SU-DHL-6 (cell line): ENCODE measurements around the gene WDR43.

Source experiments
- EZH2phosphoT487 ChIP-seq: fragments of 200-600 bp; sonication (generic), shearing (Covaris generic); conservative IDR thresholded peaks from 2 replicates; pipeline ENCODE4 v1.6.1; 2018; ENCODE audit warnings: mild to moderate bottlenecking, antibody characterized with exemption, low read length, moderate library complexity, mixed read lengths
- TF ChIP-seq, protein P1 (sequence below): fragments of 200-600 bp; sonication (generic); IDR thresholded peaks from one replicate; pipeline ENCODE4 v1.5.1; 2017; ENCODE audit warnings: antibody characterized with exemption, mild to moderate bottlenecking, low read length, moderate library complexity; ENCODE audit not compliant: insufficient read depth, poor library complexity, severe bottlenecking

DNA sequence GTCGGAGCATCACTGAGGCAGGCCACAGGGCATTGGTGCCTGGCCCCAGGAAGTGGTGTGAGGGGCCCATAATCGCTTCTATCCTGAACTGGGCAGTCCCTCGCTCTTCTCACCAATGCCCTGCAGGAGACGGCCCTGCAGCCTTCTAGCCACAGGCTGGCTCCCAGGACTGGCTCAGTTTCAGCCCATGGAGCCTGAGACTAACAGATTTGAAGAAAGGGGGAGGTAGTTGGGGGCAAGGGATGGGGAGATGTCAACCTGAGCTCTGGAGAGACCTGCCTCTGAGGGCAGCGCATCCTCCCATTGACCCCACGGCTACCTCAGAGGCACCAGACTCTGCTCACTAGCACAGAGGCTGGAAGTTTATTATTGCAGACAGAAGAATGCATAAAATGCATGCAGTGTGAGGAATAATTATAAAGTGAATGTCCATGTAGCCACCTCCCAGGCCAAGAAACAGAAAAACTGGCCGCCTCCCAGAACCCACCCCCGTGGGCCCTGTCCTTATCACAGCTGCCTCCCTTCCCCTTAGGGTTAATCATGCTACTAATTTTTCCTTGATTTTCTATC is 88.0 kb downstream of the WDR43 start:
- TF ChIP-seq, protein P1, sequence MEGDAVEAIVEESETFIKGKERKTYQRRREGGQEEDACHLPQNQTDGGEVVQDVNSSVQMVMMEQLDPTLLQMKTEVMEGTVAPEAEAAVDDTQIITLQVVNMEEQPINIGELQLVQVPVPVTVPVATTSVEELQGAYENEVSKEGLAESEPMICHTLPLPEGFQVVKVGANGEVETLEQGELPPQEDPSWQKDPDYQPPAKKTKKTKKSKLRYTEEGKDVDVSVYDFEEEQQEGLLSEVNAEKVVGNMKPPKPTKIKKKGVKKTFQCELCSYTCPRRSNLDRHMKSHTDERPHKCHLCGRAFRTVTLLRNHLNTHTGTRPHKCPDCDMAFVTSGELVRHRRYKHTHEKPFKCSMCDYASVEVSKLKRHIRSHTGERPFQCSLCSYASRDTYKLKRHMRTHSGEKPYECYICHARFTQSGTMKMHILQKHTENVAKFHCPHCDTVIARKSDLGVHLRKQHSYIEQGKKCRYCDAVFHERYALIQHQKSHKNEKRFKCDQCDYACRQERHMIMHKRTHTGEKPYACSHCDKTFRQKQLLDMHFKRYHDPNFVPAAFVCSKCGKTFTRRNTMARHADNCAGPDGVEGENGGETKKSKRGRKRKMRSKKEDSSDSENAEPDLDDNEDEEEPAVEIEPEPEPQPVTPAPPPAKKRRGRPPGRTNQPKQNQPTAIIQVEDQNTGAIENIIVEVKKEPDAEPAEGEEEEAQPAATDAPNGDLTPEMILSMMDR, result no peak
- TF ChIP-seq EZH2phosphoT487, result no peak
